ENCODE results near the gene CTSD.
"Not testable (repeated sequence)": the region's sequence is repeated elsewhere in the genome, so short reads cannot be mapped to it uniquely, and the experiment has no call there.

CTSD gene

DNA sequence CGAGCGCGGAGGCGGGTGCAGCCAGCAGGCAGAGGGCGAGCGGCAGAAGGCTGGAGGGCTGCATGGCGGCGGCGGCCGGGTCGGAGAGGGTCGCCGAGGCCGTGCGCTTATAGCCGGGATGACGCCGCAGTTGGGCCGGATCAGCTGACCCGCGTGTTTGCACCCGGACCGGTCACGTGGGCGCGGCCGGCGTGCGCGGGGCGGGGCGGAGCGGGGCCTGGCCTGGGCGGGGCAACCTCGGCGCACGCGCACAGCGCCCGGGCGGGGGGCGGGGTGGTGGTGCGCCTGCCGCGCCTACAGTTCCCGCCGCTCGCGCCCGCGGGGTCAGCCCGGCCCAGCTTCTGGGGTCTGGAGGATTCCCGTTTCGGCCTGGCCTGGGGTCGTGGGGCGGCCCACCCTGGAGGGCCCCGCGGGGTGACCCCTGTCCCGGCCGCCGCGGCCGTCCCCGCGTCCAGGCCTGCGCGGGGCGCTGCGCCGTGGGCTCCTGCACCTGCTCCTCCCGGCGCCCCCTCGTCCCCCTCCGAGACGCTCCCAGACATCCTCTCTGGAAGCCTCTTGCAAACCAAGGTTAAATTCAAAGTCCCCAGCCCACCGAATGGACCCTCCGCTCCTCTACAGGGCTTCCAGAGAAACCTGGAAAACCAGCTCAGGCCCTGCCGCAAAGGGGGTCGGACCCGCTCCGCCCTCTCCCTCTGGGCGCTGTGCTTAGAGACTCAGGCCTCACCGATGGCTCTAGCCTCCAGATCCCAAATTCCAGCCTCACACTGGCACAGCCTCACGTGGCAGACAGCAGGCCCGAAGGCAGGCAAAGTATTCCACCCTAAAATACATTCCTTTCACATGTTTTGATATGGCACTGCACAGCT is at the start of gene CTSD:
Gene CTSD, minus strand, starts transcription at position 132 of the 866 bp plus-strand sequence. Its CDS starts 68 bp downstream, at position 64.
- DNase-seq = peak; percentile 79 to 99 (median 89)
- intact Hi-C loops (cut with DNase I) = no loop called here

DNA sequence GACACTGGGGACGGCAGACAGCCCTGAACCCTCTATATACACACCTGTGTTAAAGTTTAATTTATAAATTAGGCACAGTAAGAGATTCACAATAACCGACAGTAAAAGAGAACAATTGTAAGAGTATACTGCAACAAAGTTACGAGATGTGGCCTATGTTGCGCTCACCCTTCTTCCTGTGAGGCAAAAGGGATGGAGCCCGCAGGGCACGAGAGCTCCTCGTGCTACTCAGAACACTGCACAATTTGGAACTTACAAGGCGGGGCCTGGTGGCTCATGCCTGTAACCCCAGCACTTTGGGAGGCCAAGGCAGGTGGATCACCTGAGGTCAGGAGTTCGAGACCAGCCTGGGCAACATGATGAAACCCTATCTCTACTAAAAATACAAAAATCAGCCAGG is 49.6 kb upstream of the CTSD start:
- intact Hi-C loops (cut with DNase I) = not testable (repeated sequence)
- DNase-seq = peak in 2 of 10 donors; percentile 30 to 49

DNA sequence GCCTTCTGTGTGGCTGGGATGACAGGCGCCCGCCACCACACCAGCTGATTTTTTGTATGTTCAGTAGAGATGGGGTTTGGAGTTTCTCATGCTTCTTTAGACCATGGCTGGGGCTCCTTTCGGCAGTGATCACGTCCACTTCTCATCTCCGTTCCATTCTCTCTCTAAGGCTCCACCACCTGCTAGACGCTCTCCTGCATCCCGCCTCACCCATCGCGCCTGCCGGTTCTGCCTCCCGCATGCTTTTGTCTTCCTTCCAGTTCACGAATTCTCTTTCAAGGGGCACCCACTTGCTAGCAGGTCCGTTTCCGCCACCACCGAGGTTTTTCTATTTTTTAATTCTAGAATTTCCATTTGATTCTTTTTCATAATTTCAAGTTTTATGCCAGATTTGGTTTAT is 49.1 kb upstream of the CTSD start:
- intact Hi-C loops (cut with DNase I) = no loop called here
- peak in 1 of 10 donors; percentile 30 for DNase-seq

DNA sequence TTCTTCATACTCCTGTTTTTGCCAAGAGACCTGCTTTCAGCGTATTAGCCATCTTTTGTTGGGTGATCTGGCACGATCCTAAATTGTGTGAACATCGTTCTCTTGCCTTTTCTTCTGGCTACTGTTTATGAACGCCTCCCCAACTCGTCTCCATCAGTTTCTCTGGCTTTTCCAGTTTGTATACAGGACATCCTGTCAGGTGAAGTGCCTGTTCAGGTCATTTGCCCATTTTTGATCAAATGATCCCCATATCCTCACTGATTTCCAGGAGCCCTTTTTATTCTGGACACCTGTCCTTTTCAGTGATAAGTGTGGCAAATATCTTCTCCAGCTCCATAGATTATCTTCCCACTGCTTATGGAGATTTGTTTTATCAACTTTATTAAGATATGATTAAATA is 48.5 kb upstream of the CTSD start:
- intact Hi-C loops (cut with DNase I) = no loop called here
- no peak for DNase-seq

DNA sequence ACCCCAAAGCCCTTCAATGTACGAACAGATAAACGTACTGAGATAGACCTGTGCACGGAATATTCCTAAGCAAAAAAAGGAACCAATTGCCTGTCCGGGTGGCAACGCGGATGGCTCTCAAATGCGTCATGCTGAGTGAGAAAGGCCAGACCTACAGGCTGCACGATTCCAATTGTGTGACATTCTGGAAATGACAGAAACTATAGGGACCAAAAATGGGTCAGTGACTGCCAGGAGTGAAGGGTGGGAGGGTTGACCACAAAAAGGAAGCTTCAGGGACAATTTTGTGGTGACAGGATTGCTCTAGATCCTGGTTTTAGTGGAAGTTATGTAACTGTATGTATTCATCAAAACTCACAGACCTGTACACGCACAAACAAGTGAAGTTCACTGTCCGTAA is 47.0 kb upstream of the CTSD start:
- intact Hi-C loops (cut with DNase I) = no loop called here
- DNase-seq = peak in 1 of 10 donors; percentile 32

DNA sequence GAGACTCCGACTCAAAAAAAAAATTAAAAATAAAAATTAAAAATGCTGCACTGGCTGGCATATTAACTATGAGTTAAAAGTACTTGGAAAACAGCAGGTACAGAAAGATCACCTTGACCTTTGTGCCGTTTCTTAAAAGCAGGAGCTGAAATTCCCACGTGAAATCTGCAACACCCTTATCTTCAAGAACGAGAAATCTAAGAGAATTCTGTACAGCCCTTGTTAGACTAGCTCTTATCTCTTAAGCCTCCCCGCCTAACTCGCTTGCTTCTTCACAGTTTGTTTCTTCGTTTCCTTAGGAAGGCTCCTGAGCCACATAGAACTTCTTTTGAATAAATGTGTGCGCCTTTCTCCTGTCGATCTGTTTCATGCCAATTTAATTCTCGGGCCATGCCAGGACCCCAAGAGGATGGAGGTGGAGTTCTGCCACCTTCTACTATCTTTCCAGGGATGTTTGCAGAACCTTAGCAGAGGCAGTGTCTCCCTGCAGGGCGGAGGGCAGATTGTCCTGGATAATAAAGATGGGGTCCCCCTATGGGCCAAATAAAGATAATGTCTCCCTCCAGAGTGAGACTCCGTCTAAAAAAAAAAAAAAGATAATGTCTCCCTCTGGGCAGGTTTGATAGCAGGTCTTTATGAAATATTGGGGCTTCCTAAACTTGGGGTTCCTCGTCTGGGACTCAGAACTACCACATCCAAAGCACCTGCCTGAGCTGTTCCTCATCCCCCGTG is 43.7 kb upstream of the CTSD start:
- no peak for DNase-seq

DNA sequence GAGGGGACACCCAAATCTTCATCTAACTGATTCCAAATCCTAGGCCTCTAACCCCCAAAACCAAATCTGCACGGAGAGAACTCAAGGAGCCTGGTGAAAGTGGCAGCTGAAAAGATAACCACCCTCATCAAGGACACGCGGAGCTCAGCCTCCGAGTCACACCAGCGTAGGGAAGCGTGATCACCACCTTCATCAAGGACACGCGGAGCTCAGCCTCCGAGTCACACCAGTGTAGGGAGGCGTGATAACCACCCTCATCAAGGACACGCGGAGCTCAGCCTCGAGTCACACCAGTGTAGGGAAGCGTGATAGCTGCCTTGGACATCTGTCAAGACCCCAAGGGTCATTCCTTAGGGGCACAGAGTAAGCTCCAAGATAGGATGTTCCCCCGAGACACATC is 41.8 kb upstream of the CTSD start:
- peak in 1 of 10 donors; percentile 34 for DNase-seq
- intact Hi-C loops (cut with DNase I) = no loop called here

More for the DNA sequence above, 43.7 kb upstream of the CTSD start:
- intact Hi-C loops (cut with DNase I) = no loop called here

DNA sequence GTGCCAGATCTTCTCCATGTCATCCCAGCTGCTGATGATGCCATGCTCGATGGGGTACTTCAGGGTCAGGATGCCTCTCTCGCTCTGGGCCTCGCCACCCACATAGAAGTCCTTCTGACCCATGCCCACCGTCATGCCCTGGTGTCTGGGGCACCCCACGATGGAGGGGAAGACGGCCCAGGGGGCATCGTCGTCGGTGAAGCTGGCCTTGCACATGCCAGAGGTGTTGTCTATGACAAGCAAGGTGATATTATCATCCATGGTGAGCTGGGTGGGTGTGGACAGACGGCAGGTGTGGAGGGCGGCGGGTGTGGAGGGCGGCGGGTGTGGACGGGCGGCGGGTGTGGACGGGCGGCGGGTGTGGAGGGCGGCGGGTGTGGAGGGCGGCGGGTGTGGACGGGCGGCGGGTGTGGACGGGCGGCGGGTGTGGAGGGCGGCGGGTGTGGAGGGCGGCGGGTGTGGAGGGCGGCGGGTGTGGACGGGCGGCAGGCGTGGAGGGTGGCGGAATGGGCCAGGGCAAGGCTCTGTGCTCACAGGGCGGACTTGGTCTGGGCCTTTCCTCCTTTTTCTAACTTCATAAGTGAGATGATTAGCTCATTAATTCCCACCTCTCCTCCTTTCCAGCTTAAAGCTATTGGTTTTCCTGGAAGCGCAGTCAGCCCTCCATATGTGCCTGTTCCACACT is 40.2 kb upstream of the CTSD start:
- intact Hi-C loops (cut with DNase I) = not testable (repeated sequence)
- peak in 1 of 10 donors; percentile 72 for DNase-seq

DNA sequence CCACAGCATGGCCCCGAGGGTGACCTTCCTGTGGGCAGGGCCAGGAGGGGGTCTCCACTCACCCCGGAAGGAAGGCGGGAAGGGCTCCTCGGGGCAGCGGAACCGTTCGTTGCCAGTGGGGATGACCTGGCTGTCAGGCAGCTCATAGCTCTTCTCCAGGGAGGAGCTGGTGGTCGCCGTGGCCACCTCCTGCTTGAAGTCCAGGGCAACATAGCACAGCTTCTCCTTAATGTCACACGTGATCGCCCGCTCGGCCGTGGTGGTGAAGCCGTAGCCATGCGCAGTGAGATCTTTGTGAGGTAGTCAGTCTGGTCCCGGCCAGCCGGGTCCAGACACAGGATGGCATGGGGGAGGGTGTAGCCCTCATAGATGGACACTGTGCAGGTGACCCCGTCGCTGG is 39.5 kb upstream of the CTSD start:
- intact Hi-C loops (cut with DNase I) = no loop called here
- peak in 1 of 10 donors; percentile 58 for DNase-seq

DNA sequence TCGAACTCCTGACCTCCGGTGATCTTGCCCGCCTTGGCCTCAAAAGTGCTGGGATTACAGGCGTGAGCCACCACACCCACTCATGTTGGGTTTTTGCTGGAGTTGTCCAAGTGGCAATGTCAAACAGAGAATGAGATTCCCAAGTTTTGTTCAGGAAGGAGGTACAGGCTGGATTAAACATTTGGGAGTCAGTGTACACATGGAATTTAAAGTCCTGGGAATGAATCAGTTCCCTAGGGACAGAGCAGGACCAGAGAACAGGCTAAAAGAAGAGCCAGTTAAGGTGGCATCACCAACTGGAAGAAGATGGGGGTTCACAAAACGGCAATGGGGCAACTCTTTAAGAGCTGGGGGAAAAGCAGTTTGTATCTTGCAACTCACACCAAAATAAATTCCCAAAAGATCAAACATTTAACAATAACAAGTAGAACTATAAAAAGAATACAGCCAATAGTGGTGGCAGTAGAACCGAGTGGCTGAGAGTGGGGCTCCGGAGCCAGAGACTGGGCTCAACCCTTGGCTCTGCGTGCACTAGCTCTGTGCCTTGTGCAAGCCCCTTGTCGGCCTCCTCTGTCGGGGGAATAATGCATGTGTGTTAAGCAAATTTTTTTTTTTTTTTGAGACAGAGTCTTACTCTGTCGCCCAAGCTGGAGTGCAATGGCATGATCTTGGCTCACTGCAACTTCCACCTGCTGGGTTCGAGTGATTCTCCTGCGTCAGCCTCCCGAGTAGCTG is 33.8 kb upstream of the CTSD start:
- DNase-seq = peak in 1 of 10 donors; percentile 62
- intact Hi-C loops (cut with DNase I) = no loop called here

DNA sequence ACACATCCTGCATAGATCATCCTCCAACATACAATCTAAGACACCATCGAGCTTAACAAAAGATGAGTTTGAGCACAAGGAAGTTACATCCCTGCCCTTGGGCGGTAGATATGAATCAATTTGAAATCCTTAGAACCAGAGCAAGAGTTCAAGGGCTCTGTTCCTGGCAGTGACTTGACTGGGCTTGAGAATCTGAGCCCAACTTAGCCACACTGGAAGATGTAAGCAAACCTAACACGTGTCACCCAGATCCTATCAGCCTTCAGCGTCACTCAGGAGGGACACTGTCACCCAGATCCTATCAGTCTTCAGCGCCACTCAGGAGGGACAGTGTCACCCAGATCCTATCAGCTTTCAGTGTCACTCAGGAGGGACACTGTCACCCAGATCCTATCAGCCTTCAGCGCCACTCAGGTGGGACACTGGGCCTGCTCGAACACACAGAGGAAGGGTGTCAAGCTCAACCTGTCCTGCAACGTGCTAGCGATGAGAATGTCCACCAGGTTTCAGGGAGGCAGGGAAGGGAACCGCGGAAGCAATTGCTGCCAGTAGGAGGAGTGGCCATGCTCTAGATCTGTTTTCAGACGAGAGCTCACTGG is 32.8 kb upstream of the CTSD start:
- intact Hi-C loops (cut with DNase I) = no loop called here
- peak in 1 of 10 donors; percentile 35 for DNase-seq

DNA sequence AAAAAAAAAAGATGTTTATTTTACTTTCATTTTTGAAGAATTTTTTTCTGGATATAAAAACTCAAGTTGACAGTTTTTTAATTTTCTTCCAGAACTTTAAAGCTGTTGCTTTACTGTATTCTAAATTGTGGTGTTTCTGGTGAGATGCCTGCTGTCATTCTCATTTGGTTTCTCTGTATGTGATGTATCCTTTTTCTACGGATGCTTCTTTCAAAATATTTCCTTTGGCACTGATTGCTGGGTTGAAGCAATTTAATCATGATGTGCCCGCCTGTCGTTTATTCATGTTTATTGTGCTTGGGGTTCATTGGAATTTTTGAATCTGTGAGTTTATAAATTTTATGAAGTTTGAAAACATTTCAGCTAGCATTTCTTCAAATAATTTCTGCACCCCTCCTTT is 29.4 kb upstream of the CTSD start:
- DNase-seq = no peak
- intact Hi-C loops (cut with DNase I) = no loop called here

DNA sequence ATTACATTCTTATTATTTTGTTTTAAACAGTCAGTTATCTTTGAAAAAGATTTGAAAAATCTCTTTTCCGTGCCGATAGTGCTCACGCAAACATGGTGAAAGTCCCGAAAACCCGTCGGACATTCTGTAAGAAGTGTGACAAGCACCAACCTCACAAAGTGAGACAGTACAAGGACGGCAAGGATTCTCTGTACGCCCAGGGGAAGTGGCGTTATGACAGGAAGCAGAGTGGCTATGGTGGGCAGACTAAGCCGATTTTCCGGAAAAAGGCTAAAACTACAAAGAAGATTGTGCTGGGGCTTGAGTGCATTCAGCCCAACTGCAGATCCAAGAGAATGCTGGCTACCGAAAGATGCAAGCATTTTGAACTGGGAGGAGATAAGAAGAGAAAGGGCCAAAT is 28.7 kb upstream of the CTSD start:
- peak in 1 of 10 donors; percentile 21 for DNase-seq
- intact Hi-C loops (cut with DNase I) = no loop called here

DNA sequence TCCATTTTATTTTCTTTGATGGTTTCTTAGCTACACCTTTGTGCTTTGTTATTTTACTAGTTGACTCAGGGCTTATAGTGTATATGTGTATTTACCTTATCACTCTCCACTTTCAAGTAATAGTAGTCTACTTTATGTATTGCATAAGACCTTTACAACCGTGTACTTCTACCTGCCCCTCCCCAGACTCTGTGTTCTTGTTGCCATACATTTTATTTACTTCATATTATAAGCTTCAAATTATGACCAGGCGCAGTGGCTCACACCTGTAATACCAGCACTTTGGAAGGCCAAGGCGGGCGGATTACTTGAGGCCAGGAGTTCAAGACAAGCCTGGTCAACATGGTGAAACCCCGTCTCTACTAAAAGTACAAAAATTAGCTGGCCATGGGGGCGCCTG is 28.2 kb upstream of the CTSD start:
- DNase-seq = peak in 1 of 10 donors; percentile 37
- intact Hi-C loops (cut with DNase I) = no loop called here

DNA sequence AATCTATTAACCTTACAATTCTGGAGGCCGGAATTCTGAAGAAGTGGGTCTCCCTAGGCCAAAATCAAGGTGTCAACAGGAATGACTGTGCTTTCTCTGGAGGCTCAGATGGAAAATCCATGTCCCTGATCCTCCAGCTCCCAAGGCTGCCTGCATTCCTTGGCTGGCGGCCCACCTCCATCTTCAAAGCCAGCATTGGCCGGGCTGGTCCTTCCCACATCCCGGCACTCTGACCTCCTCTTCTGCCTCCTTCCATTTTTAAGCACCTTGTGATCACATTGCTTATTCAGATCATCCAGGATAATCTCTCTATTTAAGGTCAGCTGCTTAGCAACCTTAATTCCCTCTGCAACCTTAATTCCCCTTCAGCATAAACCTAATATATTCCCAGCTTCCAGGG is 22.7 kb upstream of the CTSD start:
- peak in 1 of 10 donors; percentile 24 for DNase-seq
- intact Hi-C loops (cut with DNase I) = no loop called here

DNA sequence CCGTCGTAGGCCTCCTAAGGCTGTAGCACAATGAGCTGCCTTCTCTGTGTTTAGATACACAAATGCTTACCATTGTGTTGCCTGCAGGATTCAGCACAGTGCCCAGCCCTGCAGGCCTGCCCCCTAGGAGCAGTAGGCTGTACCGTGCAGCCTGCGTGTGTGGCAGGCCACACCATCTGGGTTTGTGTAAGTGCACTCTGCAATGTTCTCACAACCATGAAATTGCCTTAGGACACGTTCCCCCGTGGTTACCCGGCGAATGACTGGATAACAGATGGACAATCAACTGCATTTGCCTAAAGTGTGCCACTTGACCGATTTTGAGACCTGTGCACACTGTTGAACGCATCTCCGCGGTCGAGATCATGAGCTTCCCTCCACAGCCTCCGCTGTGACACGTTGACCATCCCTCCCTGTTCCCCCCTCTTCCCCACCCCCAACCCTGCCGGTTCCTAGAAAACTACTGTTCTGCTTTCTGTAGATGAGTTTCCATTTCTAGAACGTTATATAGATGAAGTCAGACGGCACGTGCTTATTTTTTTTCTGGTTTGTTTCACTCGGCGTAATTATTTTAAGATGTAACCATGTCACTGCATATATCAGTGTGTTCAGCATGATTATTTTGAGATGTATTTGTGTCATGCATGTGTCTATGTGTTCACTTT is 22.2 kb upstream of the CTSD start:
- intact Hi-C loops (cut with DNase I) = no loop called here
- peak in 1 of 10 donors; percentile 46 for DNase-seq

DNA sequence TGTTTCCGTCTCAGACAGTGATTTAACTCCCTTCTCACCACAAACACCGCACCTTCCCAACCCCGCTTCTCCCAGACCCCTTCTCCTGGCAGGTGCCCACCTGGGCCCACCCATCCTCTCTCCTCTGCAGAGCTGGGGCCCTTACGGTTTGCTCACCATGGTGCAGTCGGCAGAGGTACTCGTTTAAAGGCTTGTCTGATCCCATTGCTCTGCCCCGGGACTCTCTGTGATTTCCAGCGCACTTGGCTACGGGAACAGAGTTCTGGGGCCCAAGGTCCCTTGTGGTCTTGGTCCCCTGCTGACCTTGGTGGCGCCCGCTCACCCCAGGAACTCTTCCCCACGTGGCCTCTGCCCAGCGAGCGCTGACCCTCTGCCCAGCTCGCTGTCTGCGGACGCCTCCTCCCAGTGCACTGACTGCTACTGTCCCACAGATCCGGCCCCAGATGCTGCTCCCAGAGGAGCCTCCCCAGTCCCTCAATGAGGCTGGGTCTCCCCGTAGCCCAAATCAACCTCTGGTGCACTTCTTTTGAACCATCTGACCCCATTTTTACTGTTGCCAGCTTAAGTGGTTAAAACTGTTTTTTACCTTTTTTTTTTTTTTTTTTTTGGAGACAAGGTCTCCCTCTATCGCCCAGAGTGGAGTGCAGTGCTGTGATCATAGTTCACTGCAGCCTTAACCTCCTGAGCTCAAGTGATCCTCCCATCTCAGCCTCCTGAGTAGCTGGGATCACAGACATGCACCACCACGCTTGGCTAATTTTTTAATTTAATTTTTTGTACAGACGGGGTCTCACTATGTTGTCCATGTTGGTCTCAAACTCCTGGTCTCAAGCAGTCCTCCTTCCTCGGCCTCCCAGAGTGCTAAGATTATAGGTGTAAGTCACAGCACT is 21.3 kb upstream of the CTSD start:
- peak in 2 of 10 donors; percentile 60 to 65 for DNase-seq
- intact Hi-C loops (cut with DNase I) = no loop called here

Measured in posterior cingulate gyrus (tissue), 11 donors.